HEK293 (cell line): Measurements from ENCODE around the gene KLHDC7B.

Experiments
- KLF16 ChIP-seq: fragments of 450-650 bp; formaldehyde crosslinking; IDR thresholded peaks from 2 replicates; pipeline ENCODE4 v1.5.1; 2017; ENCODE audit warnings: missing biosample characterization, missing genetic modification characterization
- YY1 ChIP-seq: fragments of 450-650 bp; formaldehyde crosslinking; IDR thresholded peaks from 2 replicates; pipeline ENCODE4 v1.5.1; 2018; ENCODE audit warnings: missing biosample characterization, missing genetic modification characterization
- ZBTB8A ChIP-seq: fragments of 450-650 bp; formaldehyde crosslinking; IDR thresholded peaks from 2 replicates; pipeline ENCODE4 v1.5.1; 2016; ENCODE audit warnings: missing biosample characterization, missing genetic modification characterization
- ZNF76 ChIP-seq: fragments of 450-650 bp; formaldehyde crosslinking; IDR thresholded peaks from 2 replicates; pipeline ENCODE4; 2016; ENCODE audit warnings: low read depth, missing biosample characterization, missing genetic modification characterization, borderline replicate concordance
- TF ChIP-seq, protein P1 (sequence below): sonication (generic); formaldehyde crosslinking; IDR thresholded peaks from 2 replicates; pipeline ENCODE4 v1.8.1; 2022; ENCODE audit warnings: mild to moderate bottlenecking, moderate library complexity, missing genetic modification reagents
- TF ChIP-seq, protein P2 (sequence below): fragments of 450-650 bp; formaldehyde crosslinking; IDR thresholded peaks from 2 replicates; pipeline ENCODE4 v1.5.1; 2016; ENCODE audit warnings: missing biosample characterization, missing genetic modification characterization
- TF ChIP-seq, protein P3 (sequence below): fragments of 450-650 bp; formaldehyde crosslinking; IDR thresholded peaks from 2 replicates; pipeline ENCODE4 v1.5.1; 2016; ENCODE audit warnings: missing biosample characterization, missing genetic modification characterization

DNA sequence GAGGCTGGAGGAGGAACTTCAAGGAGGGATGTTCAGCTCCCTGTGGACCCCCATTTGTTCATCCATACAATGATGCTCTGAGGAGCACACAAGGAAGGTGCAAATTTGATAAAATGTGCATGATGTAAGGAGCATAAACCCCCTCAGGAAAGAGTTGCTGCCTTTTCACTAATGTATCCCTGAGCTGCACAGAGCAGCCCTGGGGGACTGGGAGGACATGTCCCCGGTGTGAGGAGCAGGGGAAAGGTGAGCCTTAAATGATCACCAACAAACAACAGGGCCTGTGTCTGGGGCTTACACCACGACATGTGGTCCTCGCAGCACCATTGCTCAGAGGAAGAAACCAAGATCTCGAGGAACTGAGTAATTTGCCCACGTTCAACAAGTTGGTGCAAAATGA lies 51.4 kb downstream of the KLHDC7B start:
- TF ChIP-seq, protein P1, sequence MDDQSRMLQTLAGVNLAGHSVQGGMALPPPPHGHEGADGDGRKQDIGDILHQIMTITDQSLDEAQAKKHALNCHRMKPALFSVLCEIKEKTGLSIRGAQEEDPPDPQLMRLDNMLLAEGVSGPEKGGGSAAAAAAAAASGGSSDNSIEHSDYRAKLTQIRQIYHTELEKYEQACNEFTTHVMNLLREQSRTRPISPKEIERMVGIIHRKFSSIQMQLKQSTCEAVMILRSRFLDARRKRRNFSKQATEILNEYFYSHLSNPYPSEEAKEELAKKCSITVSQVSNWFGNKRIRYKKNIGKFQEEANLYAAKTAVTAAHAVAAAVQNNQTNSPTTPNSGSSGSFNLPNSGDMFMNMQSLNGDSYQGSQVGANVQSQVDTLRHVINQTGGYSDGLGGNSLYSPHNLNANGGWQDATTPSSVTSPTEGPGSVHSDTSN (CRISPR knock-in tag), result no peak
- TF ChIP-seq KLF16 (tag by site-specific recombination) (no peak), ZBTB8A (no peak), ZNF76 (tag by site-specific recombination) (no peak), YY1 (tag by site-specific recombination) (no peak)
- TF ChIP-seq, protein P2, sequence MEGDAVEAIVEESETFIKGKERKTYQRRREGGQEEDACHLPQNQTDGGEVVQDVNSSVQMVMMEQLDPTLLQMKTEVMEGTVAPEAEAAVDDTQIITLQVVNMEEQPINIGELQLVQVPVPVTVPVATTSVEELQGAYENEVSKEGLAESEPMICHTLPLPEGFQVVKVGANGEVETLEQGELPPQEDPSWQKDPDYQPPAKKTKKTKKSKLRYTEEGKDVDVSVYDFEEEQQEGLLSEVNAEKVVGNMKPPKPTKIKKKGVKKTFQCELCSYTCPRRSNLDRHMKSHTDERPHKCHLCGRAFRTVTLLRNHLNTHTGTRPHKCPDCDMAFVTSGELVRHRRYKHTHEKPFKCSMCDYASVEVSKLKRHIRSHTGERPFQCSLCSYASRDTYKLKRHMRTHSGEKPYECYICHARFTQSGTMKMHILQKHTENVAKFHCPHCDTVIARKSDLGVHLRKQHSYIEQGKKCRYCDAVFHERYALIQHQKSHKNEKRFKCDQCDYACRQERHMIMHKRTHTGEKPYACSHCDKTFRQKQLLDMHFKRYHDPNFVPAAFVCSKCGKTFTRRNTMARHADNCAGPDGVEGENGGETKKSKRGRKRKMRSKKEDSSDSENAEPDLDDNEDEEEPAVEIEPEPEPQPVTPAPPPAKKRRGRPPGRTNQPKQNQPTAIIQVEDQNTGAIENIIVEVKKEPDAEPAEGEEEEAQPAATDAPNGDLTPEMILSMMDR (tag by site-specific recombination), result no peak
- TF ChIP-seq, protein P3, sequence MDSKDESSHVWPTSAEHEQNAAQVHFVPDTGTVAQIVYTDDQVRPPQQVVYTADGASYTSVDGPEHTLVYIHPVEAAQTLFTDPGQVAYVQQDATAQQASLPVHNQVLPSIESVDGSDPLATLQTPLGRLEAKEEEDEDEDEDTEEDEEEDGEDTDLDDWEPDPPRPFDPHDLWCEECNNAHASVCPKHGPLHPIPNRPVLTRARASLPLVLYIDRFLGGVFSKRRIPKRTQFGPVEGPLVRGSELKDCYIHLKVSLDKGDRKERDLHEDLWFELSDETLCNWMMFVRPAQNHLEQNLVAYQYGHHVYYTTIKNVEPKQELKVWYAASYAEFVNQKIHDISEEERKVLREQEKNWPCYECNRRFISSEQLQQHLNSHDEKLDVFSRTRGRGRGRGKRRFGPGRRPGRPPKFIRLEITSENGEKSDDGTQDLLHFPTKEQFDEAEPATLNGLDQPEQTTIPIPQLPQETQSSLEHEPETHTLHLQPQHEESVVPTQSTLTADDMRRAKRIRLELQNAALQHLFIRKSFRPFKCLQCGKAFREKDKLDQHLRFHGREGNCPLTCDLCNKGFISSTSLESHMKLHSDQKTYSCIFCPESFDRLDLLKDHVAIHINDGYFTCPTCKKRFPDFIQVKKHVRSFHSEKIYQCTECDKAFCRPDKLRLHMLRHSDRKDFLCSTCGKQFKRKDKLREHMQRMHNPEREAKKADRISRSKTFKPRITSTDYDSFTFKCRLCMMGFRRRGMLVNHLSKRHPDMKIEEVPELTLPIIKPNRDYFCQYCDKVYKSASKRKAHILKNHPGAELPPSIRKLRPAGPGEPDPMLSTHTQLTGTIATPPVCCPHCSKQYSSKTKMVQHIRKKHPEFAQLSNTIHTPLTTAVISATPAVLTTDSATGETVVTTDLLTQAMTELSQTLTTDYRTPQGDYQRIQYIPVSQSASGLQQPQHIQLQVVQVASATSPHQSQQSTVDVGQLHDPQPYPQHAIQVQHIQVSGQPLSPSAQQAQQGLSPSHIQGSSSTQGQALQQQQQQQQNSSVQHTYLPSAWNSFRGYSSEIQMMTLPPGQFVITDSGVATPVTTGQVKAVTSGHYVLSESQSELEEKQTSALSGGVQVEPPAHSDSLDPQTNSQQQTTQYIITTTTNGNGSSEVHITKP (tag by site-specific recombination), result no peak
